A204.1 (cell line): ENCODE results near the gene ANKS6.

Experiments
- FAIRE-seq: peaks from 2 replicates; lab custom pipeline; 2012; peaks lifted over from hg19 to GRCh38; lab: Jason Lieb, UNC

ANKS6 gene

GRCh38 chr9:98732091-98732490 is 64.3 kb downstream of the ANKS6 start:
- FAIRE-seq = no peak

- FAIRE-seq = no peak
These were observed 65.5 kb downstream of the ANKS6 start for GRCh38 chr9:98730871-98731270.

GRCh38 chr9:98728500-98728899 is 67.9 kb downstream of the ANKS6 start:
- FAIRE-seq = no peak

DNA sequence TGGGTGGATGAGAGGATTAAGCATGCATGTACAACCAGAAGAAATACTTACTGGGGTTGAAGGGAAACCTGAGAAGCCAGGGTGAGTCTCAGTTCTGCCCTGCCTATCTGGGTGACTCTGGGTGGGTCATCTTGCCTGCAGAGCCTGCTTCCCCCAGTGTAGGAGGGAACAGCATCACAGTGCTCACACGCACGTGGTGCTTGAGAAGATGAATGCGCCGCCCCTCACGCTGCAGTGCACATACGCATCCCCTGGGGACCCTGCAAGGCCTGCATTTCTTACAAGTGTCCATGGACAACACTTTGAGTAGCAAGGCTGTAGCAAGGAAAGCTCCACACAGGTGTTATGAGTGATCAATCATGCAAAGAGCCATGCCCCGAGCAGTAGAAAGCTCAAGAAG is 68.9 kb downstream of the ANKS6 start:
- FAIRE-seq = no peak

DNA sequence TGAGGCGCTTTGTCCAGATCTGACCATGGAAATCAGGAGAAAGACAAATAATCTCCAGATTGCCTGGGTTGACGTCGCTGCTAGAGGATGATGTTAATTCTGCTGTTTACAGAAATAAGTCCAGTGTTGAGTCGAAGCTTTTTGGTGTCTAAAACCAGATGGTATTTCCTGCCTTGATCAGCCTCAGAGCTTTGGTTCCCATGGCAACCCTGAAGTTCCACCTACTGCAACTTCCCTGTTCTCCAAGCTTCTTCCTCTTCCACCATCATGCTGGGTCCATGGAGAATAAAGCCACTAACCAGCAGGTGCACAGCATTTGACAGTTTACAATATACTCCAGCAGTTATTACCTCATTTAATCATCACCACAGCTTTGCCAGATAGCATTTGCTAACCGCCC is 69.6 kb downstream of the ANKS6 start:
- no peak for FAIRE-seq

DNA sequence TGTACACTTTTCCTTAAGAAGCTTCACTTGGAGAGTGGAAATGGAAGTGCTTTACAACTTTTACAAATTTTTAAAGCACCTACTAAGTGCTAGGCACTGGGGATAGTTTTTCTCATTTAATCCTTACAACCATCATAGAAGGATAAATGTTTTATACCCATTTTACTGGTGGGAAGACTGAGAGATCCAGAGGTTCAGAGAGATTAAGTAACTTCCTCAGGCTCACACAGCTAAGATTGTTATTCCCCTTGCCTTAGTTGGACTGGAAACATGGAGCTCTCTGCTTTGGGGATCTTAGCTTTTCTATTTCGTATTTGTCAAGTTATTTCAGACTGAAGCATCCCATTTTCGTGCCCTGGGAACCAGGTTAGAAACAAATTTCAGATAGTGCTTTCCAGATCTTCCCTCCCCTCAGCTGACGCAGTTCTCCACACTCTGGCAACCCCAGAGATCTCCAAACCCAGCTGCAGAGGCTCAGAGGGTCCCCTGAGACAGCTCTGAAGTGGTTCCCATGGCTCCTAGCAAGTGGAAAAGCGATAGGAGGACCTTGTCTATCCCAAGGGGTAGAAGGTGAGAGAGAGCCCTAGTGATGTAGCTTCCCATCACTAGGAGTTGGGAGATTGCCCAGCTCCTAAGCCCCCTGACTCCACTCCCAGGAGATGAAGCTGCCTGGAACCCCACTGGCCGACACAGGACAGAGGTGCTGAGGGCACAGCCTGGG is 71.4 kb downstream of the ANKS6 start:
- FAIRE-seq = no peak

DNA sequence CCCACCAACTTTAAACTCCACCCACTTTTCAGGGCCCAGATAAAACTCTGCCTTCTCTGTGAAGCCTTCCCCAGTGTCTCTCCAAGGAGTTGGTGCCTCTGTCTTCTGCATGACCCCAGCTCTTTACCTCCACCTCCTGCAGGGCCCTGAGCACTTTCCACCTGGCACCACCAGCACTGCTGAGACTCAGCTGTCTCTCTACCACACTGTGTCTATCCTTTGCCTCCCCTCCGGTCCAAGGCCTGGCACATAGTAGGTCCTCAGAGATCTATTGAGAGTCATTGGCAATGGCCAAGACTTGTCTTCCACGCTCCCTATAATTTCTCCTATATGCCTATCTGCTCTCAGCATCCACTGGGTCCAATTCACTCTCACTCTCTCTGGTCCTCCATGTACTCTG is 74.7 kb downstream of the ANKS6 start:
- no peak for FAIRE-seq

- FAIRE-seq = no peak
These were observed 76.0 kb downstream of the ANKS6 start for GRCh38 chr9:98720402-98720801.

DNA sequence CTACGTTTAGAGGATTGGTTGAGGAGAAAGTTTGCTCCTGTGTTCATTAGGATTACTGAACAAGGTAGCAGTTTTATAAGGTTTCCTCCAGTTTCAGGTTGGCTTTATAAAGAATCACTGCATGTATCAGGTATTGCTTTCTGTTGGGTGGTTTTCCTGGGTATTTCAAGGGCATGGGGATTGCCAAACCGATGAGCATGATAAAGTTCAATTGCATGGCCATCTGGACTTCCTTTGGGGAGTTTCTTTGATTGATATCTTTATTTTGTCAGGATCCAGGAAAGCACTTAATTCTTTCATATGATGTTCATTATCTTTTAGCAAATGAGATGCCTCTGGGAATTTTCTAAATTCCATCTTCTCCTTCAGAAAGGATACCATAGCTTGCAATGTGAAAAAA is 77.3 kb downstream of the ANKS6 start:
- no peak for FAIRE-seq

GRCh38 chr9:98714833-98715232 is 81.5 kb downstream of the ANKS6 start:
- FAIRE-seq = no peak

GRCh38 chr9:98712987-98713386 is 83.4 kb downstream of the ANKS6 start:
- no peak for FAIRE-seq

DNA sequence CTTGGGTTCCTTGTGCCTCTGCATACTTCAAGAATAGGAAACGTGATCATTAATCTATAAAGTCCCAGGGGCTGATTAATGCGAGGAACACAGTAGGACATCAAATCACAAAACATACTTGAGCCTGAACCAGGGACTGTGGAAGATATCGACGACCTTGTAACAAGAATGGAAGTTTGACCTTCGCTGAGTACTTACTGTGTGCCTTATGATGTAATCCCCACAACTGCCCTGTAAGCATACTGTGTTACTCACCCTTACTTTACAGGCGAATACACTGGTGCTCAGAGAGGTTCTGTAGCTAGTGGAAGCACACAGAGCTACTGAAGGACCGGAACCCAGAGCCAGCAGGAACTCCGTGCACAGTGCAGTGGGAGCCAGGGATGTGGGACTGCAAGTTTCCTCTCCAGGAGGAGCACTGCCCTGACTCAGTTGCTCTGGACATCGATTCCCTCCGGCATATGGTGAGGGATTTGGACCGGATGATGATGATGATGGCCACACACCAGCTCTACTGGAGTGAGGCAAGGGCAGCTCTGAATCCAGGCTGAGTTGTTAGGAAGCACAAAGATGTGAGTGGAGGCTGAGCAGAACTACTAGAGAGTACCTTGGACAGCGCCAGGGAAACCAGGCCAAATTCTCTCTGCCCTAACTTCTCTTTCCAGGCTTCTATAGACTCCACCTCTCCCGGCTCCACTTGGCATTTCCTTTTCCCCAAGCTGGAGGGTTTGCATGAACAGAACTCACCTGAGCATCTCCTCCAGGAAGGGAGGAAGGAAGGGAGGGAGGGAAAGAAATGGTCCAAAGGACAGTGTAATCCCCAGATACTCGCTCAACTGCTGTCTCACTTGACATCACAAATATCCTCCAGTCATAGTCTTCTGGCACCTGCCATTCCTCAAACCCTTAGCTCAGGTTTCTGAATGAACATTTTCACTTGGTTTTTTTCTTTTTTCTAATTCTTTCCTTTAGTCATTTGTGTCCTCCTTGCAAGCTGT is 86.1 kb downstream of the ANKS6 start:
- FAIRE-seq = no peak

- no peak for FAIRE-seq
These were observed 87.1 kb downstream of the ANKS6 start, which contains the start of gene GABBR2 for GRCh38 chr9:98708933-98709911. Gene GABBR2 (minus strand): TSS chr9:98708935. CDS start chr9:98708737, 198 bp downstream.

- FAIRE-seq = no peak
These were observed 88.0 kb downstream of the ANKS6 start for GRCh38 chr9:98708103-98708932.

DNA sequence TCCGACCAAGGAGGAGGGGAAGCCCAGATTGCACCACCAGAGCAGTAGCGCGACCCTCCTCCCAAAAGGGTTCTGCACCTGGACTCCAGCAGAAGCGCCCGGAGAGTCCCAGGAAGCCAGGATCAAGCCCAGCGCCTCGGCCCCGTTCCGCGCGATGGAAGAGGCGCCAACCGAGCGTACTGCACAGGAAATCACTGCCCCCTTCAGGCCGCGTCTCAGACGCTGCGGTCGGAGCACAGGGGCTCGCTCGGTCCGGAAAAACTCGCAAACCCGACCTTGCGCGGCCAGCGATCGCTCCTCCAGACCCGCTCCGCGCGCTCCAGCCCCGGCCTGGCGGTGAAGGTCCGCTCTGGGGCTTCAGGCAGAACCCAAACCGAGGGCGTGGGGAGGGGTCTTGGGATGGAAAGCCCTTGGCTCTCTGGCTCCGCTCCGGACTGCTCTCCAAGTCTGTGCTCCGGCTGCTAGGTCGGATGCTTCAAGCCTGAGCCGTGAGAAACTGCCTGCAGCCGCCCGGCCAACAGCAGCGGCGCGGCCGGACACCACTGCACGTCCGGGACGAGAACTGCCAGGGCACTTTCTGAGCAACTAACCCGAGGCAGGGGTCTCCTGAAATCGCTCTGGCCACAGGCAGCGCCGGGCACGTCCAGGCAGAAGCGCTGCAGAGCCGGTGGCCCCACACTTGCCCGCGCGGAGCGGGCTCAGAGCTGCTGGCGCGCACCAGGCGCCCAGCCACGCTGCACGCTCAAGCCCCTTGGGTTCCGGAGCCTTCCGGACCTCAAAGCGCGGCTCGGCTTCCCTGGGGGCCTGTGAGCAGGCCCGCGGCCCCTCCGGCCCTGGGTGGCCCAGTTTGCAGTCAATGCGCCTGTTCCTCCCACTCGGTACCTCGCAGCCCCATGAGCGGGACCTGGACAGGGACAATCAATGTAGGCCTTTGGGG is 88.9 kb downstream of the ANKS6 start:
- FAIRE-seq = no peak

- no peak for FAIRE-seq
These were observed 89.6 kb downstream of the ANKS6 start for GRCh38 chr9:98706651-98707165.

- no peak for FAIRE-seq
These were observed 93.4 kb downstream of the ANKS6 start for GRCh38 chr9:98702835-98703380.

DNA sequence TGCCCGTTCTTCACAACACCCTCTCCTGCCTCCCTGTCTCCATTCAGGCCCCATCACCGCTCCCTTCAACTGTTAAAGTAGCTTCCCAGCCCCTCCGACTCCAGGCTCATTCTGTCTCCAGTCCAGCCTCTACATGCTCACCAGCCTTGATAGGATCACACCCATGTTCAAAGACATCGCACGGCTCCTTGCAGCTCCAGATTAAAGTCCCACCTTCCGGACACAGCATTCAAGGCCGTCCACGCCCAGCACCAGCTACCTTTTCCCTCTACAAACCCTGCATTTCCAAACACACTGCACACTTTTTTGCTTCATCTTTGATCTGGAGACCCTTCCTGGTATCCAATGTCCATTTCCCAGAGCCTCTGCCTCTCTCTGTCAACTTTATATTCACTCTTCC is 94.0 kb downstream of the ANKS6 start:
- FAIRE-seq = no peak

DNA sequence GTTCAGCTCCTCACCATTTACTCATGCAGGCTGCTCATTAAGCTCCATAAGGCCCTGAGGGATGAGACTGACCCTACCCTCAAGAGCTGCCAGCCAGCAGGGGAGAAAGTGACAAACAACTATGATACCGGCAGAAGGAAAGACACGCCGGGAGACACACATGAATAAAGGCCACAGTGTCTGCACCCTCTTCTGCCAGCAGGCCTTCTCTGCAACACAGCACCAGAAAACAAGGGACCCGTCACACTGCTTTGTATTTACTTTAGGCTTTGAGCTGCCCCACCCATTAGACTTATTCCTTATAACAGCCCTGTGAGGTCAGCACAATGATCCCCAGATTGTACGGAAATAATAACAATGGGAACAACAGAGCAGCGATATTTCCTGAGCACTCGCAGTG is 94.8 kb downstream of the ANKS6 start:
- FAIRE-seq = no peak

- FAIRE-seq = no peak
These were observed 95.6 kb downstream of the ANKS6 start for GRCh38 chr9:98700801-98701200.
